8988T (cell line): ENCODE measurements around the gene MCAM.

Source experiments
- DNase-seq: peaks from one replicate; pipeline ENCODE4 v3.0.0; 2011

The MCAM gene

GRCh38 chr11:119305556-119306372 is 11.2 kb downstream of the MCAM start:
- no peak for DNase-seq

- DNase-seq, result no peak
Observed at GRCh38 chr11:119303227-119303718, 13.7 kb downstream of the MCAM start.

- no peak for DNase-seq
Observed at GRCh38 chr11:119300198-119300964, 16.5 kb downstream of the MCAM start.

GRCh38 chr11:119299416-119299815 is 17.5 kb downstream of the MCAM start:
- no peak for DNase-seq

- no peak for DNase-seq
Observed at GRCh38 chr11:119298726-119299125, 18.2 kb downstream of the MCAM start.

- DNase-seq, result no peak
Observed at GRCh38 chr11:119297938-119298337, 19.0 kb downstream of the MCAM start.

GRCh38 chr11:119295178-119295577 is 21.8 kb downstream of the MCAM start:
- DNase-seq, result no peak

GRCh38 chr11:119293461-119293860 is 23.5 kb downstream of the MCAM start:
- no peak for DNase-seq

GRCh38 chr11:119290894-119291497 is 25.9 kb downstream of the MCAM start:
- no peak for DNase-seq

GRCh38 chr11:119288219-119288618 is 28.7 kb downstream of the MCAM start:
- no peak for DNase-seq

- no peak for DNase-seq
Observed at GRCh38 chr11:119285431-119285830, 31.5 kb downstream of the MCAM start.

GRCh38 chr11:119284344-119285157 is 32.4 kb downstream of the MCAM start:
- peak; percentile 46 for DNase-seq

- DNase-seq, result no peak
Observed at GRCh38 chr11:119282495-119282894, 34.4 kb downstream of the MCAM start.

GRCh38 chr11:119277660-119278059 is 39.3 kb downstream of the MCAM start:
- DNase-seq, result no peak

GRCh38 chr11:119273721-119274120 is 43.2 kb downstream of the MCAM start:
- DNase-seq, result no peak

GRCh38 chr11:119267645-119268044 is 49.3 kb downstream of the MCAM start:
- DNase-seq, result no peak

- no peak for DNase-seq
Observed at GRCh38 chr11:119266517-119267255, 50.2 kb downstream of the MCAM start.

- DNase-seq, result no peak
Observed at GRCh38 chr11:119266063-119266462, 50.9 kb downstream of the MCAM start.

- DNase-seq, result no peak
Observed at GRCh38 chr11:119263352-119263940, 53.5 kb downstream of the MCAM start.

GRCh38 chr11:119262668-119263351 is 54.1 kb downstream of the MCAM start:
- DNase-seq, result no peak

GRCh38 chr11:119258983-119259382 is 57.9 kb downstream of the MCAM start:
- no peak for DNase-seq
